Mammary epithelial cell (primary cell): ENCODE results near the gene TCOF1.

Experiments
- EZH2 ChIP-seq: IDR thresholded peaks from 2 replicates; pipeline ENCODE4 v1.6.1; 2012; ENCODE audit warnings: low read length, inconsistent platforms, borderline replicate concordance
- TF ChIP-seq, protein P1 (sequence below), 2 donors: IDR thresholded peaks in 1 of 2; conservative IDR thresholded peaks in 1 of 2; 2 replicates each; pipeline ENCODE4 v1.5.1; 2011 to 2012; ENCODE audit warnings: inconsistent platforms in 2 of 2, low read length in 2 of 2, mild to moderate bottlenecking in 2 of 2, control low read depth in 1 of 2, low read depth in 1 of 2; ENCODE audit not compliant: insufficient read depth in 1 of 2; ENCODE audit errors: extremely low read depth in 1 of 2

DNA sequence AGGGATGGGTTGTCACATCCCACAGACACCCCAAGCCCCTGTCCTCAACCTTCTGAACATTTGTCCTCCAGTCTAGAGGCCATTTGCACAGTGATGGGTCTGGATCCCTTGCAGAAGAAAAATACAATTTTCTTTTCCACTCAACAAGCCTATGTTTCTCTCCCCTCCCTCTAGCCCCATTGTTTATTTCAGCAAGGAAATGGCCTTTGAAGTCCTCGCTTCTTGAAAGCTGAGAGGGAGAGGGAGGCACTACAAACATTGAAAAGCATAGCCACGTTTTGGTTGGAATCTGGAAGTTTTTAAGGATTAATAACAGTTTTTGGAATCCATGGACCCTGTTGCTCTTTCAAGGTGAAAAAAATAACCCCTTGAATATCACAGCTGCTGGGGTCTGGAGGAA is 30.8 kb upstream of the TCOF1 start:
- TF ChIP-seq, protein P1, sequence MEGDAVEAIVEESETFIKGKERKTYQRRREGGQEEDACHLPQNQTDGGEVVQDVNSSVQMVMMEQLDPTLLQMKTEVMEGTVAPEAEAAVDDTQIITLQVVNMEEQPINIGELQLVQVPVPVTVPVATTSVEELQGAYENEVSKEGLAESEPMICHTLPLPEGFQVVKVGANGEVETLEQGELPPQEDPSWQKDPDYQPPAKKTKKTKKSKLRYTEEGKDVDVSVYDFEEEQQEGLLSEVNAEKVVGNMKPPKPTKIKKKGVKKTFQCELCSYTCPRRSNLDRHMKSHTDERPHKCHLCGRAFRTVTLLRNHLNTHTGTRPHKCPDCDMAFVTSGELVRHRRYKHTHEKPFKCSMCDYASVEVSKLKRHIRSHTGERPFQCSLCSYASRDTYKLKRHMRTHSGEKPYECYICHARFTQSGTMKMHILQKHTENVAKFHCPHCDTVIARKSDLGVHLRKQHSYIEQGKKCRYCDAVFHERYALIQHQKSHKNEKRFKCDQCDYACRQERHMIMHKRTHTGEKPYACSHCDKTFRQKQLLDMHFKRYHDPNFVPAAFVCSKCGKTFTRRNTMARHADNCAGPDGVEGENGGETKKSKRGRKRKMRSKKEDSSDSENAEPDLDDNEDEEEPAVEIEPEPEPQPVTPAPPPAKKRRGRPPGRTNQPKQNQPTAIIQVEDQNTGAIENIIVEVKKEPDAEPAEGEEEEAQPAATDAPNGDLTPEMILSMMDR (conservative IDR thresholded peaks at IDR 0.05 in 1 of 2, IDR thresholded peaks at IDR 0.05 in 1 of 2; ENCODE audit: extremely low read depth in 1 of 2, insufficient read depth in 1 of 2, low read depth in 1 of 2, low read length in 2 of 2), result no peak
- TF ChIP-seq EZH2, result no peak
